NB4 (cell line): ENCODE measurements around the gene SH3BP1.

Experiments
- CTCF ChIP-seq: IDR thresholded peaks from one replicate; pipeline ENCODE4 v1.5.1; 2012; ENCODE audit warnings: low read depth, low read length
- MAX ChIP-seq: IDR thresholded peaks from 2 replicates; pipeline ENCODE4 v1.6.1; 2011; ENCODE audit warnings: low read depth, low read length
- MYC ChIP-seq: IDR thresholded peaks from 2 replicates; pipeline ENCODE4 v1.6.1; 2011; ENCODE audit warnings: low read depth, low read length

GRCh38 chr22:37655252-37655563 is 15.7 kb downstream of the SH3BP1 start:
- no peak for TF ChIP-seq MYC
- no peak for TF ChIP-seq CTCF
- TF ChIP-seq MAX, result no peak
